ENCODE measurements around the gene URB1.
A peak's percentile ranks its signal among the peaks of the same experiment; 100 is the strongest.
"Not testable (repeated sequence)": the region's sequence is repeated elsewhere in the genome, so short reads cannot be mapped to it uniquely, and the experiment has no call there.

The URB1 gene

DNA sequence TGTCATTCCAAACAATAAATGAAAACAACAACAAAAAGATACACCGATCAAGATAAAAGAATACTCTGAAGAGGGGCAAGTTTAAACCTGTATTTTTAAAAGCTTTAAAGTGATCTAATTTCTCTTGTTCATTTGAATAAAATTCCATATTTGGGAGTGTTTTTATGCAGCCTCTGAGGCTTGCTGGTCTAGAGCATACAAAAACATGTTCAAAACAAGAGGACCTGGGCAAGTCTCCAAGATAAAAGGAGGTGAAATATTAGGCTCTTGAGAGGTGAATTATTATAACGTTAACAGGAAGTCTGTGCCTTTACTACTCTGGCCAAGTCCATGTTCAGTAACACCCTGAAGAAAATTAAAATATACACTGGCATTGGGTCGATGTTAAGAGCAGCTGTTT is 20.1 kb downstream of the URB1 start:
- DNase-seq: no peak

DNA sequence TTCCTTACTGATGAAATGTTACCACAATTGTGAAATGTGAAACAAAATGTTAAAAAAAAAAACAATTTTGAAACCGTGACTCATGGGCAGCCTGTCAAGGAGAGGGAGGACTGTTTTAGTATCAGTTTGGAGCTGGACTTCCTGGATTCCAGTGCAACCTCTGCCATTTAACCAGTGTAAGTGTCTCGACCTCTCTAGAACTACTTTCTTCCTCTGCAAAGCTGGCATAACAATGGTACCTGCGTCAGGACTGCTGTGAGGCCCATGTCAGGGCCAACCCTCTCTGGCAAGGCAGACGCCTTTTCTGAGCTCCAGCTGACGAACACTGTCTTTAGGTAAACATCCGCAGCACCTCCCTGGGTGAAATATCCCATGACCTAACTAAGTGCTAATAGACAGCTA is 20.9 kb downstream of the URB1 start:
- no peak for DNase-seq

DNA sequence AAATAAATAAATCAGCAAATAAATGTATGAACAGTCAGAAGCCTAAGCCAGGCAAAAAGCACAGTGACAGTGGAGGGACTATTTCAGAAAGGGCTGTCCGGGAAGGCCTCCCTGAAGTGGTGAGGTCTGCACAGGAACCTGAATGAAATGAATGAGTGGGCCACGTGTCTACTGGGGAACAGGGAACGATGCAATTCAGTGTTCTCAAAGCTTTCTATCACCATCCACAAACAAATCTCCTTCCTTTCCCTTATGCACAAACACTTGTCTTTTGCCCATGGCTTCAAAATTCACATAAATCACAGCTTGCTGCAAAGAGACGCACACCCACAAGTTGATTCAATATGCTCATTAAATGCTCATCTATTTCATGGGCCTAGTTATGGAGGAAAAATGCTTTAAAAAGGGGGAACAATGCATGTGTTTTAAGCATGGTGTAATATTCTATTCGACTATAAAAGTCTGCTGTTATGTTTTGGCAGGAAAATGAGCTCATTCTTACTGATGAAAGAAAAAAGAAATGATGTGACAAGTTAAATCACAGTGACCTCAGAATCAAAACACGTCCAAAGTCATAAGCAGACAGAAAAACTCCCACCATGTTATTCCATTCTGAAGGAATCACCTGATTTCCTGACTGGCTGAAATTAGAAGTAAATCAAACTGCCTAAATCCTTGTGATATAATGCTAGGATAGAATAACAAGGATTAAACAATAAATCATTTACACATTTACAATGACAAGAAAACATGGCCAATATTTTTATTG is 21.6 kb downstream of the URB1 start:
- DNase-seq: no peak

DNA sequence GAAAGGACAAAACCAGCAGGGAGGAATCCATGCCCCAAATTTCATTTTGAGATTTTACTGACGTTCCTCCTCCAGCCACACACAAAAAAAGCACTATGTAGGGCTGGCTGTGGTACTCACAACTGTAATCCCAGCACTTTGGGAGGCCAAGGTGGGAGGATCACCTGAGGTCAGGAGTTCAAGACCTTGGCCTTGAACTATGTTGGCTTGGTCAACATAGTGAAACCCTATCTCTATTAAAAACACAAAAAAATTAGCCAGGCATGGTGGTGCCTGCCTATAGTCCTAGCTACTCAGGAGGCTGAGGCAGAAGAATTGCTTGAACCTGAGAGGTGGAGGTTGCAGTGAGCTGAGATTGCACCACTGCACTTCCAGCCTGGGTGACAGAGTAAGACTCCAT is 23.9 kb downstream of the URB1 start:
- DNase-seq: not testable (repeated sequence)

DNA sequence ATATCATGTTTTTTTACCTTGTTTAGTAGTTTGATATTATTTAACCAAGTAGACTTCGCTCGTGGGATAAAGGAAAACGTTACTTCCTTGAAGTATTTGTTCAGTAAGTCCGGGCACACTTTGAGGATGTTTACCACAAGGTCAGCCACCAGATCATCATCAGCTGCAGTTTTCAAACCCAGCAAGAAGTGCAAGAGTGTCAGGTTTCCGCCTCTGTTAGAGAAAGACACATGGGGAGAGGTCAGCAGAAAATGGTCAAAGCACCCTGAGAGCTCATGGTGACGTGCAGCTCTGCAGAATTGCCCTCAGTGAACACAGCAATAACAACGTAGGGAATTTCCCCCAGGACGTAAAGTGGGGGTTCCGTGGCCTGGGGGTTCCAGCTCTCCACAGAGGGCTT is 24.4 kb downstream of the URB1 start:
- DNase-seq: no peak

DNA sequence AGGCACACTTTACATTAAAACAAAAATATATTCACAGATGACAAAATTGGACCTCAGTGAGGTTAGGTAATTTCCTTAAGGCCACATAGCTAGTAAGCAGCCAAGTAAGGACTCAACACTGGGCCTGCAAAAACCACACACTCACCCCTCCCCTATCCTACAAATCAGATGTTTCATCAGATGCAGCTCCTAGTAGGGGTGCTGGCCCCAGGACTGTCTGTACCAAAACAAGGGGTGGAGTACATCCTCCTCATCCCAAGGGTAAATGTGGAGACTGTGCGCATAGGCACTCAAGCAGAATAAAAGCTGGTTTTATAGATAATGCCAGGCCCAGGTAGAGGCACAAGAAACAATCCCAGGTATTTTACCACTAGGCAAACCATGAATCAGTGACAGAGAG is 25.7 kb downstream of the URB1 start:
- no peak for DNase-seq

DNA sequence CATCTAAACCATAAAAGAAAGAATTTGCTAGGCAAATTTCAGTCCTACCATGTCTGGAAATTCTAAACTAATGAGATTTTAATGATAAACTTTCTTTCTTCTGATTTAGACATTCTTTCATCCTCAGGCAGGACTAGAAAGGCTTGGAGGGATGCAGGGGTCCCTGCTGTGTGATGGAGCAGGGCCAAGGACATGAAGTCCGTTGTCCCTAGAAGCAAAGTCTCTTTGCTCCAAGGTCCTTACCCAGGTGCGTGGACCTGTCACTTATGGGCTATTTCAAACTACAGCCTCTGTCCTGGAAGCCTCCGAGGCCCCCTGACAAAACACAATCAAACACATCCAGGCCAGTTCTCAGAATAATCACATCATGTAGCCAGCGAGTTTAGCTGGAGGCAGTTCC is 26.6 kb downstream of the URB1 start:
- peak; percentile 41 to 44 for DNase-seq

DNA sequence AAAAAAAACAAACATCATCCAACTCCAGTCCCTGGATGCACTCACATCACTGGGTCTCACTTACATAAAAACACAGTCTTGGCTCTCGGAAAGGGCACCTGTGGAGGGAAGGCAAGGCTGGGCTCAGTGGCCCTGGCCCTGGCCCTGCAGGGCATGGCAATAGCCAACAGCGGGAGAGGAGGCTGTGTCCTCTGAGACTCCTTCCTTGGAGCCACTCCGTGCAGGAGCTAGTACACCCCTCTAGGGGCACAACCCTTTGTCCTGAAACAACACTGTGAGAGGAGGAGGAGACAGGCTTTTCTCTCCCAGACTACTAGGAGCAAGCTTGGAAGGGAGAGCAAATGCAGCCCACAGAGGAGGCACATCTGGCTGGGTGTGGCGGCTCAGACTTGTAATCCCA is 28.0 kb downstream of the URB1 start:
- no peak for DNase-seq

DNA sequence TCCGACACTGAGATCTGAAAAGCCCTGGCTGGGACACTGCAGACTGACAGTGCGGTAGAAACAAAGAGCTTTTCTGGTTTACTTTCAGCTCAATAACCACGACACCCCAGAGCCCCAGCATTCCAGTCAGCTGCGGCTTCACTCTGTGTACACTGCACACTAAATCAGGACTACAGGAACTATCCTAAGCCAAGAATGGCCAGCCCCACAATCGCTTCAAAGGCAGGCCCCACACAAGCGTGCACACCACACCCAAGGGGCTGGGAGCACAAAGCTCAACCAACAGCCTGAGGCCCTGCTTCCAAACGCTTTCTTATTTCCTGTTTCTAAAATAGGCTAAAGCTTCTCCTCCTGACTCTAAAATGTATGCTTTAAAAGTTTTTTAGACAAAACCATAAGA is 28.4 kb downstream of the URB1 start:
- no peak for DNase-seq

DNA sequence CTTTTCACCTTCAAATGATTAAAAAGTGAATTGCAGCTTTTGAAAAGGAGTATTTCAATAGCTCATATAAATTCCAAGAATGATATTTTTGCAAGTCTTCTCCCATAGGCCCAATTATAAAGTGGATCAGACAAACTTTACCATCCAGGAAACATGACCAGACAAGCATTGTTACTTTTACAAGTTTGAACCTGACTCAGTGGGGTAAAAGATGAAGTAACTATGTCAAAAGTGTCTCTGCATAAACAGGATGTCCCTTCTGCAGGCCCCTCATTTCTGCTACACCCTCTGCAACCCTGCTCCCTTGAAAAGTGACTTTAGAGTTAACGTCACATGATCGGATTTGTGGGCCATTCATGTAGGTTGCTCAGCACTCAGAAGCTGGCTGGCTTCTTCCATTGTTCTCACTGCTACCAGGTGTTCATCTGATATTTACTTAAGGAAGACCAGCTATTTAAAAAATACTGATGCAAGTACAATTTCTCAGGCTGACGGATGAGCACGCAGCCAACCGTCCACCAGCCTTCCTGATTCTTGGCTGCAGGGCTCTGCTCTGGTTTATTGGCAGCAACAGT is 32.3 kb downstream of the URB1 start:
- DNase-seq: no peak

DNA sequence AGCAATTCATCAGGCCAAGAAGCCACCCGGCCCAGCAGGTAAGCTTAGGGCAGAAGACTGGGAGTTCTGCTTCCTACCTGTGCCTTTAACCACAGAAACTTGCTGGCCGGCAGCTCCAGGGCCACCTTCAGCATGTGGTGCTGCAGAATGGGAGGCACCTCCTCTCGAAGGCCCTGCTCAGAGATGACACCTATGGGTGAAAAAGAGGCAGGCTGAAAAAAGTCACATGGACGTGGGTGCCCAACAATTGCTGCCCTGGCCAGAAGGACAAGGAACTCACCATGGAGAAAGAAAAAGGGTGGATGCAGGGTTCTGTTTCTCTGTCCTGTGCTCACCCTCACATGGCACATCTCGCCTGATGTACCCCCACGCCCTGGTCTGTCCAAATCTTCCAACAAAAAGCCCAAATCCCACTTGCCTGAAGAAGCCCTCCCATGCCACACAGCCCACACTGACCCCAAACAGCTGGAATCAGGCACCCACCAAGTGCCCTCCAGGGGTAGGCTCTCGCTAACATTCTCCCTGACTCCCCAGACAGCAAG is 33.0 kb downstream of the URB1 start:
- peak in 1 of 2 experiments; percentile 31 for DNase-seq

DNA sequence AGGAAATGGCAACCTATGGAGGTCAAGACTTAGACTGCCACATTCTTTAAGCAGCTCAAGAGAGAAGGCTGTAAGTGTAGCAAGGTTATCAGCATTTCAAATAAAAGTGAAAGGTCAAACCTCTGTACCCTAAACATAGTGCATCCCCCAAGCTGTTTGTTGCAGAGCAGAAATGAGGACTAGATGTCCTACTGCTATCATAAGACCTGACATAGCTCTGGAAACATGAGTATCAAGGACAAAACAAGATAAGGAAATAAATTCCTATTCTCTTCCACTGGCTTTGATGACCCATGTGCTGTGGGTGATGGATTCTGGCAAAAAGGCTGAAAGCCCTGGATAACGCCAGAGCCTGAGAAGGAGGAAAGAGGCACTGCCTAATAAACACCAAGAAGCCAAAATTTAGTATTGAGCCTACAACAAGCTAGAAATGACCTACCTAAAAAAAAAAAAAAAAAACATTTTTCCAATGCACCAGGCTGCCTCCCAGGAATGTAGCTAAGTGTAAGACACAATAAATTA is 35.9 kb downstream of the URB1 start:
- DNase-seq: no peak

DNA sequence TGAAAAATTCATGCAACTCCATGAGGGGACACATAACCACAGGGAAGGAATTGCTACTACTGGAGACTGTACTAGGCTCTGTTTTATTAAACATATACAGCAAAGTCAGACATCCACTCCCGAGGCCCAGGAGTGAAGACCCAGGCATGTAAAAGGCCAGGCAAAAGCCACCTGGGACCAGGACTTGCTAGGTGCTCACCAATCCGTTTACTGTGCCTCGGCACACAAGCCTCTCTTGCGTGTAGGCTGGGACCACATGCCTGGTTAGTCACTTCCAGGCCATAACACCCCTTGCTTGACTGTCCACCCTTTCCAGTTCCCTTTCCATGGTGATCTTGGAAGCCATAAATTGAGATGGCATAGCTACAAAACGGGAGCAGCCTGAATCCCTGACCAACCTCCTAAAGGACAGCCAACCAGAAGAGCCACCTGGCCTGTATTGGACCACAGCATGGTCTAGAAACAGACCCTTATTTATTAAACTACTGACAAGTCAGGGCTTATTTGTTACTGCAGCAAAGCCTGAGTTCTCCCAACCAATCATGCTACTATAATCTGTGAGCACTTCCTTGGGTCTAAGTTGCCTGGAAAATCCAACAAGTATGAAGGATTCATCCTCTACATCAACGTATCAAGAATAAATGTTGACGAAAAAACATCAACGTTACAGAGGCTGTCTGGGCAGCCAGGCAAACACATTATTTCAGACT is 39.7 kb downstream of the URB1 start:
- no peak for DNase-seq

DNA sequence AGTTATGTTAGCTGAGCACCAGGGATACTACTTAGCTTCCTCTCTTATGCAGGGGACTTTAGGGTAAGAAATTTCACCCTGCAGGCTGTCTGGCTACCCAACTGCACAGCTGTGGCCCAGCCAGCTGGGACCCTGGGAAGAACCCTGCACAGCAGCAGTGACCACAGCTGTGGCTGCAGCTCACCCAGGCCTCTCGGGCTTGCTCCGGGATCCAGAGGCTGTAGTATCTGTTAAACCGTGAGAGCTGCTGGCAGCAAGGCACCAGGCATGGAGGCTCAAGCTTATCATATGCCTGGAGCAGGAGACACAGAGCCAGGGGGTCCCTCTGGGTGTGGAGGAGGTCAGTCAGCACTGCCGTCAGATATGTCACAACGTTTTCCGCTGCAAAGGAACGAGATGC is 40.3 kb downstream of the URB1 start:
- no peak for DNase-seq

DNA sequence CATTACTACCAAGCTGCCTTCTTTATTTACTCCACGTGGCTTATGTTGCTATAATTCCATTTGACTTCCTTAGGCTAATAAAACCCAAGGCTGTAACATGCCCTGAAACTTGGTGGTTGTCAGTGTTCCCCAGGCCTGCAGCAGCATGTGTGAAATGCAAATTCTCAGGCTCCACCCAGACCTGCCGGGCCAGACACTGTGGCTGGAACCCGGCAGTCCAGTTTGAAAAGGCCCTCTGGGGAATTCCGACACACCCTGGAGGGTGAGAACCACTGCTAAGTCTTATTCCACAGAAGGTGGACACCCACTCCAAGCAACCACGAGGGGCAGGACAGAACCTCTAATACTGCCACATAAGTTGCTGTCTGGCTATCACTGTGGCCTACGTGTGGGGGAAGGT is 41.4 kb downstream of the URB1 start:
- peak; percentile 71 to 93 for DNase-seq

DNA sequence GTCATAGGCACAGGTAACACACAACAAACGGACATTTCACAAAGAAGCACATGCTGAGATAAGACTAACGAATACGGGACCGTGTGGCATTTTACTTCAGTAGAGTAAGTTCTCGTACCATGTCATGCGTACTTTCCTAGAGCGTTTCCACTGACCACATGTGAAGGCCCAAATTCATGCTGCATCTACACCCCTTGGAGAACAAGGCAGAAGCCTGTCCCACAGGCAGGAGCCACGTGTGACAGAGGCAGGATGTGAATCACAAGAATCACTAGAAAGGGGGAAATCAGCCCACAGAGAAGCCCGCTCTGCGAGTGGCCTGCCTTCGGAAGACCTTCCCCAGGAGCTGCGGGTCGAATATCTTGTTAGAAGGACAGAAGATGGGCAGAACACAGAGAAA is 41.8 kb downstream of the URB1 start:
- no peak for DNase-seq

DNA sequence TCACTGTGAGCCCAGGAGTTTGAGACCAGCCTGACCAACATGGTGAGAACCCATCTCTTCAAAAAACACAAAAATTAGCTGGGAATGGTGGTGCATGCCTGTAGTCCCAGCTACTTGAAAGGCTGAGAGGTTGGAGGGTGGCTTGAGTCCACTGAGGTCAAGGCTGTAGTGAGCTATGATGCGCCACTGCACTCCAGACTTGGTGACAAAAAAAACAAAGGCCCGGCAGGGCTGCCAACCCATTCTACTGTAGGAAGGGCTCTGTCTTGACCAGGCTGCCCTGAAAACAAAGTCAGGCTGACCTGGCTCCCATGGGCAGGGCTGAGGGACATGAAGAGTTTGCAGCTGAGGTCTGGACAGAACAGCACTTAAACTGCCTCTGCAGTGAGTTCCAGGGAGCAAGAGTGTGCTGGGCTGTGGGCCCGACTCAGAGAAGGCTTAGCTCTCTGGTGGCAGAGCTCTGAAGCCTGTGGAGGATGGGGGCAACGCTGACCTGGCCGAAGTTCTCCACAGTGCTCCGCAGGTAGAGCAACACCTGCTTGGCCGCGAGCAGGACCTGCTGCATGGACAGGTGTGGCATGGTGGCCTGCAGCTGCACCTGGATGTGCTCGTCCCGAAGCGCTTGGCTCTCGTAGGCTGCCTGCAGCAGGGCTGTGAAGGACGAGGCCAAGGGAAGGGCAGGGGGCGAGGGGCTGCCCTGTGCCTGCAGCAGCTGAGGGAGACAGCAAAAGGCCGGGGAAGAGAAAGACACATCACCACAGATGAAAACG is 42.4 kb downstream of the URB1 start:
- DNase-seq: no peak

DNA sequence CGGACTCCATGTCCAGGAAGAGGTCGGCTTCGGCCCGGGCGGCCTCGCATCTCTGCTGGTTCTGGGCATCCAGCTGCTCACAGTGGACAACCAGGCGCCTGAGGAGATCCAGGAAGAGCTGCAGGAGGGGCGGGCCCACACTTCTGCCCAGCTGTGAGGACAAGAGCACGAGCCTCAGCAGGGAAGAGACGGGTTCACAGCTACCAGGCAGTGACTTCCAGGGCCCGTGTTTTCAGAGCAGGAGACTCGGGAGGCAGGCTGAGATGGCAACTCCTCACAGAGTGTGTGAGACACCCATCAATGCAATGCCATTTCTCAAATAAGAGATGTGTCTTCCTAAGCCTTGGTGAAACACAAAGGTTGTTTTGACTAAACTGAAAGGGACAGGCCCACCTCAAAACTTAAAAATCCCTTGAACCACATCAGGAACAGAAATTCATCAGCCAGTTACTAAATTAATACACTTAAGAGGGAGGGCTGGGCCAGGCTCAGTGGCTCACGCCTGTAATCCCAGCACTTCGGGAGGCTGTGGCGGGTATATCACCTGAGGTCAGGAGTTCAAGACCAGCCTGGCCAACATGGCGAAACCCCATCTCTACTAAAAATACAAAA is 43.4 kb downstream of the URB1 start:
- DNase-seq: no peak

DNA sequence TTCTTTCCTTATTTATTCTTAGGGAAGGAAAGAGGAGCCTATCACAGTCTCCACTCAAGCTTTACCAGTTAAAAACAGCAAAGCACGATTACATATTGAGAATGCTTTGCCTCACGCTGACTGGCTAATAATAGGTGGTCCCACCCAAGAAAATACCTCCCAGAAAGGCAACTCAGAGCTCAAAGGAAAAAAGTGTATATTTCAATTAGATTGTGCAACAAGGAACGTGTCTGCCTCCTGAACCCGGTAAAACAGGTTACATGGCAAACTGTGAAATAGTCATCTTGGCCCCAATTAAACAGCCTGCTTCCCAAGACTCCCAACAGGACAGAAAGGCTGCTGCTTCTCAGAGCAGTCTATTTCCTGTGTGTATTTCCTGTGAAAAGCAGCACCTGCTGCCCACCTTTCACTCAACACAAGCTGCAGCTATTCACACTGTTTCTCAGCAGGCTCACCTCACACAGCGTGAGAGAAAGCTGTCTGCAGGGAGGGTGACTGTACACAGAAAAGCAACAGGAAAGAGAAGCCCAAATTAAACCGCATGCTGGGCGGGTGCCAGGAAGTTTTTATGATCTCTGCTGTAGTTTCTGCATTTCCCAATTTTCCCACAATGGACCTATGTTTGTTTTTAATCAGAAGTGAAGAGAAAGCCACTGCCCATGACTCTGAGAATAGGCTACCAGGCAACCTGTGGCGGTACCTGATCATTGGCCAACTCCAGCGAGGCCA is 44.0 kb downstream of the URB1 start:
- DNase-seq: no peak

DNA sequence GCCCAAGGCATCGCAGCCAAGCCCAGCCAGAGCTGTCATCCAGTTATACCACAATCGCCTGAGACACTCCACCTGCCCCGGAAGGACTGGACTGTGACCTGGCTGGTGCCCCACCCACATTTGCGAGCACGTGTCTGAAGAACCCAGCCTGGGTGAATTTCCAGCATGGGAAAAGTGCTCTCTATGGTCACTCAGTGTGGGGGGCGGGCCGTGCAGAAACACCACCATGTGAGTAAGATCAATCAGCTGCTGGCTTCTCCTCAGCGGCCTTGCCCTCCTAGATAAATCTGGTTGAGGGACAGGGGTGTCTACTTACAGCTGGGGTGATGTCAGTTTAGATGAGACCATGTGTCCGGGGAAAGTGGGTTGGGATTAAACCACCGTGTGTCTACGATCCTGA is 44.8 kb downstream of the URB1 start:
- DNase-seq: no peak

DNA sequence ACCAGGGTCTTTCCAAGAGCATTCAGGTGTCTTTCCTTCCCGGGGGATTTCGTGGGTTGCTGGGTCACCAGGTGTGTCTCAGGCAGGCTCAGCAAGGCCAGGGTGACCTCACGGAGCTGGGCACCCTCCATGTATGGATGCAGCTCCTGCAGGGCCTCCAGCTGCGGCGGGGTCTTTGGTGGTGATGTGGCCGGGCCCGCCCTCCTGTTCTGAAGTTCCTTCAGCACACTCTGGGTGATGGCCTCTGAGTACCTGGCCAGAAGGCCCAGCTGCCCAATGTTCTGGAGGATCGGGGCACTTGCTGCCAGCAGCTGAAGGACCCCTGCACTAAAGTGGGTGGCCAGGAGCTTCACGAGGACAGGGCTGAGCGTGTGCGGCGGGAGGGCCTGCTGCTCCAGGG is 45.5 kb downstream of the URB1 start:
- no peak for DNase-seq

DNA sequence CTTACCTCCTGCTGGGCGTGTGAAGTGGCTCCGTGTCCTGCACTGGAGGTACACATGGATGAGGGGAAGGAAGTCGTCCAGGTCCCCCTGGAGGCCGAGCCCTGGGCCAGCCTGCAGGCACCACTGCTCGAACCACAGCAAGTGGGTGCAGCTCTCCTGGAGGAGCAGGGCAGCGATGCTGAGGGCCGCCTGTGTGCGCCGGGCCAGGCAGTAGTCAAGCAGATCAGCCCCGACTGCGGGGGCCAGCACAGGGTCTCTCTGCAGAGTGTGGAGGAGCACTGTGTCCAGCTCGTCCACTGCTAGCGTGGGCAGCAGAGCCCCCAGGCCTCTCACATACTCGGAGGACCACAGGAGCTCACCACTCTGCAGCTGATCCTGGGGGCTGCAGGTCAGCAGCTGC is 45.9 kb downstream of the URB1 start:
- DNase-seq: no peak

All from NCI-H526 (cell line).